GM18505 (cell line): ENCODE results near the gene CFAP54.

Experiments
- ATAC-seq: cut with Tn5 transposase; IDR thresholded peaks from one replicate; pipeline ENCODE4 v1.9.1; 2021; ENCODE audit not compliant: unreplicated experiment
- POLR2A ChIP-seq: IDR thresholded peaks from 4 replicates; pipeline ENCODE4 v1.6.1; 2011; ENCODE audit warnings: borderline replicate concordance; ENCODE audit not compliant: insufficient read depth, insufficient read length; ENCODE audit errors: extremely low read depth

Gene CFAP54

GRCh38 chr12:96814200-96814599 is 324.8 kb downstream of the CFAP54 start:
- ATAC-seq = no peak
- TF ChIP-seq POLR2A = no peak

- no peak for TF ChIP-seq POLR2A
- no peak for ATAC-seq
Observed at GRCh38 chr12:96821592-96821991, 332.2 kb downstream of the CFAP54 start.

GRCh38 chr12:96822641-96823040 is 333.3 kb downstream of the CFAP54 start:
- TF ChIP-seq POLR2A = no peak
- ATAC-seq = no peak

GRCh38 chr12:96824074-96824837 is 334.9 kb downstream of the CFAP54 start:
- no peak for ATAC-seq
- no peak for TF ChIP-seq POLR2A

- TF ChIP-seq POLR2A = no peak
- ATAC-seq = no peak
Observed at GRCh38 chr12:96824838-96825236, 335.5 kb downstream of the CFAP54 start.

- no peak for ATAC-seq
- no peak for TF ChIP-seq POLR2A
Observed at GRCh38 chr12:96828169-96828789, 338.9 kb downstream of the CFAP54 start.

GRCh38 chr12:96829354-96829753 is 340.0 kb downstream of the CFAP54 start:
- ATAC-seq = no peak
- no peak for TF ChIP-seq POLR2A

GRCh38 chr12:96831346-96831745 is 342.0 kb downstream of the CFAP54 start:
- no peak for TF ChIP-seq POLR2A
- no peak for ATAC-seq

GRCh38 chr12:96846293-96846692 is 356.9 kb downstream of the CFAP54 start:
- TF ChIP-seq POLR2A = no peak
- ATAC-seq = no peak

GRCh38 chr12:96850676-96851075 is 361.3 kb downstream of the CFAP54 start:
- no peak for ATAC-seq
- no peak for TF ChIP-seq POLR2A

- TF ChIP-seq POLR2A = no peak
- no peak for ATAC-seq
Observed at GRCh38 chr12:96858162-96858561, 368.8 kb downstream of the CFAP54 start.

GRCh38 chr12:96861656-96862055 is 372.3 kb downstream of the CFAP54 start:
- TF ChIP-seq POLR2A = no peak
- ATAC-seq = no peak

GRCh38 chr12:96862326-96862725 is 372.9 kb downstream of the CFAP54 start:
- ATAC-seq = no peak

GRCh38 chr12:96864335-96864734 is 375.0 kb downstream of the CFAP54 start:
- ATAC-seq = no peak
- no peak for TF ChIP-seq POLR2A

More at GRCh38 chr12:96862326-96862725, 372.9 kb downstream of the CFAP54 start:
- no peak for TF ChIP-seq POLR2A

GRCh38 chr12:96866801-96867590 is 377.6 kb downstream of the CFAP54 start:
- TF ChIP-seq POLR2A = no peak
- no peak for ATAC-seq

GRCh38 chr12:96870946-96871345 is 381.6 kb downstream of the CFAP54 start:
- no peak for ATAC-seq
- no peak for TF ChIP-seq POLR2A
